ENCODE measurements around the gene TMEM134.

Gene TMEM134

GRCh38 chr11:67412495-67413179 is 56.4 kb downstream of the TMEM134 start:
- POLR2A ChIA-PET (ENCODE audit: low non-redundant PET): interaction anchor here (0.8 kb wide), 1 partner anchor 11 kb away, joined by 3 read pairs; the partner anchor contains the start of gene PPP1CA
- no peak overlapping the region for H3K27ac ChIP-seq
- CTCF ChIA-PET: interaction anchor here (0.5 to 0.6 kb wide), 2 partner anchors 8 to 11 kb away, joined by 3 read pairs; no protein-coding TSS in a partner anchor

GRCh38 chr11:67411785-67412152 is 57.3 kb downstream of the TMEM134 start:
- DNase-seq (ENCODE audit: low spot score): no peak
- CTCF ChIA-PET: interaction anchor here (0.5 to 0.6 kb wide), 2 partner anchors 7 to 12 kb away, joined by 3 read pairs; no protein-coding TSS in a partner anchor
- TF ChIP-seq CTCF (conservative IDR thresholded peaks at IDR 0.05; ENCODE audit: low read depth): no peak
- POLR2A ChIA-PET (ENCODE audit: low non-redundant PET): no interaction called here
- no peak overlapping the region for H3K27ac ChIP-seq

More at GRCh38 chr11:67412495-67413179, 56.4 kb downstream of the TMEM134 start:
- no peak for TF ChIP-seq CTCF (conservative IDR thresholded peaks at IDR 0.05; ENCODE audit: low read depth)
- no peak for DNase-seq (ENCODE audit: low spot score)

Data from RWPE1 (cell line).